ENCODE results near the gene TIMM23B. TPM values are rescaled to one million over a fixed set of nuclear protein-coding genes. Genes with fewer than 3 reads are reported as not detected.
"Not testable (repeated sequence)": the region's sequence is repeated elsewhere in the genome, so short reads cannot be mapped to it uniquely, and the experiment has no call there.

TIMM23B gene
- total RNA-seq, 4 donors from 2014 or later: 16.8 to 36.1 (median 24.8) TPM

GRCh38 chr10:50019279-50019678, 77.4 kb downstream of the TIMM23B start:
- H3K4me3 ChIP-seq, H3K9me3 ChIP-seq, H3K27ac ChIP-seq, H3K4me1 ChIP-seq, DNase-seq, H3K27me3 ChIP-seq, H3K36me3 ChIP-seq: not testable (repeated sequence)

GRCh38 chr10:50020451-50021024, 78.7 kb downstream of the TIMM23B start:
- not testable (repeated sequence) for H3K36me3 ChIP-seq, H3K4me3 ChIP-seq, H3K27ac ChIP-seq, H3K27me3 ChIP-seq, H3K9me3 ChIP-seq, H3K4me1 ChIP-seq, DNase-seq

GRCh38 chr10:50021646-50022045, 79.8 kb downstream of the TIMM23B start:
- TF ChIP-seq POLR2A (IDR thresholded peaks at IDR 0.05): no peak
- no peak for TF ChIP-seq CTCF (IDR thresholded peaks at IDR 0.05)

More at GRCh38 chr10:50021646-50022045, 79.8 kb downstream of the TIMM23B start:
- Histone ChIP-seq H3K27ac (no peak overlapping the region), H3K36me3 (no peaks in the 10 kb centered on the region), H3K4me1 (no peaks in the 10 kb centered on the region), H3K9me3 (no peaks in the 10 kb centered on the region), H3K4me3 (no peak overlapping the region), H3K27me3 (no peaks in the 10 kb centered on the region)
- DNase-seq: no peak

Small RNAs within 50 kb of the gene (small RNA-seq; reads per million reads assigned to genes)
- 0 reads per million in 2 donors for gene RNA5SP317
- gene SNORA74C-2: 0 reads per million in 2 donors

Other genes starting within 250 kb of the TIMM23B start
- 1 to 10 TPM; 1.7 to 4.3 (median 3.0) TPM for gene OGDHL, start 179.7 kb upstream of the TIMM23B start, total RNA-seq
- 10 to 100 TPM; 21.0 to 77.6 (median 41.8) TPM for gene PARG, start within 50 bp of the TIMM23B start, total RNA-seq
- 10 to 100 TPM; 20.8 to 46.2 (median 39.7) TPM for gene AGAP6, start 46.4 kb downstream of the TIMM23B start, total RNA-seq
- gene WASHC2A, start 125.9 kb downstream of the TIMM23B start, total RNA-seq: 10 to 100 TPM; 39.4 to 88.9 (median 57.6) TPM